ENCODE data around the gene ZNF536.

GRCh38 chr19:30431591-30431990 lies 59.4 kb downstream of the ZNF536 start:
- TF ChIP-seq CTCF (IDR thresholded peaks at IDR 0.05) (no peak), POLR2A (IDR thresholded peaks at IDR 0.05) (no peak)

Data from Peyer's patch (tissue), 4 donors.